ENCODE measurements around the gene CCDC93.

CCDC93 gene

DNA sequence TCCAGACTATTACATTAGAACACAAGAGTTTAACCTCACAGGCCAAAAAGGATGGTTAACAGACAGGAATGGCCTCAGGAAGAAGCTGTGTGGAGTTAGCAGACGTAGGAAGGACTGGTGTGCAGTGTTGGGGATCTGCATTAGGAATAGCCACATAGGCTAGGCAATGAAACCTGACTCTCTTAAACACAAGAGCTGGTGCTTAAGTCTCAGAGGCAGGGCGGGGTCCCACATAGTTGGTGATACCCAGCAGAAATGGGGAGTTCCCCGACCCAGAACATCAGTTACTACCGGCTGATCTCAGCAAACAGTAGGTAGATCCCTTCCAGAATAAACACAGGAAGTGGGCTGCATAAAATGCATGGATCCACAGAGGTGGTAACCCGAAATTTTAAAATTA, 64.1 kb downstream of the CCDC93 start:
- H3K27ac ChIP-seq, result no peak overlapping the region
- ChIA-PET POLR2A (ENCODE audit: low non-redundant PET) (no interaction called here), CTCF (interaction anchor here (0.6 to 0.9 kb wide), 2 partner anchors 54 to 1418 kb away, joined by 3 to 4 read pairs; no protein-coding TSS in a partner anchor)

GRCh38 chr2:117948615-117949014, 65.3 kb downstream of the CCDC93 start:
- CTCF ChIA-PET, result no interaction called here
- POLR2A ChIA-PET (ENCODE audit: low non-redundant PET), result no interaction called here

More for the DNA sequence above, 64.1 kb downstream of the CCDC93 start:
- TF ChIP-seq, protein P1, sequence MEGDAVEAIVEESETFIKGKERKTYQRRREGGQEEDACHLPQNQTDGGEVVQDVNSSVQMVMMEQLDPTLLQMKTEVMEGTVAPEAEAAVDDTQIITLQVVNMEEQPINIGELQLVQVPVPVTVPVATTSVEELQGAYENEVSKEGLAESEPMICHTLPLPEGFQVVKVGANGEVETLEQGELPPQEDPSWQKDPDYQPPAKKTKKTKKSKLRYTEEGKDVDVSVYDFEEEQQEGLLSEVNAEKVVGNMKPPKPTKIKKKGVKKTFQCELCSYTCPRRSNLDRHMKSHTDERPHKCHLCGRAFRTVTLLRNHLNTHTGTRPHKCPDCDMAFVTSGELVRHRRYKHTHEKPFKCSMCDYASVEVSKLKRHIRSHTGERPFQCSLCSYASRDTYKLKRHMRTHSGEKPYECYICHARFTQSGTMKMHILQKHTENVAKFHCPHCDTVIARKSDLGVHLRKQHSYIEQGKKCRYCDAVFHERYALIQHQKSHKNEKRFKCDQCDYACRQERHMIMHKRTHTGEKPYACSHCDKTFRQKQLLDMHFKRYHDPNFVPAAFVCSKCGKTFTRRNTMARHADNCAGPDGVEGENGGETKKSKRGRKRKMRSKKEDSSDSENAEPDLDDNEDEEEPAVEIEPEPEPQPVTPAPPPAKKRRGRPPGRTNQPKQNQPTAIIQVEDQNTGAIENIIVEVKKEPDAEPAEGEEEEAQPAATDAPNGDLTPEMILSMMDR (conservative IDR thresholded peaks at IDR 0.05; ENCODE audit: low read depth), result no peak
- DNase-seq (ENCODE audit: low spot score), result no peak

GRCh38 chr2:117945296-117945695, 68.6 kb downstream of the CCDC93 start:
- POLR2A ChIA-PET (ENCODE audit: low non-redundant PET), result no interaction called here
- TF ChIP-seq, protein P1 (conservative IDR thresholded peaks at IDR 0.05; ENCODE audit: low read depth), result no peak
- DNase-seq (ENCODE audit: low spot score), result no peak
- CTCF ChIA-PET, result no interaction called here
- no peak overlapping the region for H3K27ac ChIP-seq

More at GRCh38 chr2:117948615-117949014, 65.3 kb downstream of the CCDC93 start:
- no peak overlapping the region for H3K27ac ChIP-seq
- TF ChIP-seq, protein P1 (conservative IDR thresholded peaks at IDR 0.05; ENCODE audit: low read depth), result no peak
- DNase-seq (ENCODE audit: low spot score), result no peak

DNA sequence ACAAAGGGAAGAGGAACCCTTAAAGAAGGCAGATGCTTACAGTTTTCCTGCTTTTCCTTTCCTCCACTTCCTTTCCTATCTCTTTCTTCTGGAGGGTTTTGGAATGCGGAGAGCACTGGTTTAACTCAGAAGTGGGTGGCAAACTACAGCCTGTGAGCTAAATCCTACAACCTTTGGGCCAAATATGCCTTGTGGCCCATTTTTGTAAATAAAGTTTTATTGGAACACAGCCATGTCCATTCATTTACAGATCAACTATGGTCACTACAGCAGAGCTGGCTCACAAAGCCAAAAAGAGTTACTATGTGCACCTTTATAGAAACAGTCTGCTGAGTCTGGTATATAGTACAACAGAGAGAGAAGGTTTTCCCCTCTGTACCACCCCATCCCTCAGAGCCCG, 69.1 kb downstream of the CCDC93 start:
- ChIA-PET POLR2A (ENCODE audit: low non-redundant PET) (no interaction called here), CTCF (interaction anchor here (0.6 kb wide), 1 partner anchor 930 kb away, joined by 3 read pairs; no protein-coding TSS in a partner anchor)
- H3K27ac ChIP-seq, result no peak overlapping the region
- no peak for DNase-seq (ENCODE audit: low spot score)
- TF ChIP-seq, protein P1 (conservative IDR thresholded peaks at IDR 0.05; ENCODE audit: low read depth), result no peak

GRCh38 chr2:117943013-117943672, 70.7 kb downstream of the CCDC93 start:
- POLR2A ChIA-PET (ENCODE audit: low non-redundant PET), result no interaction called here
- CTCF ChIA-PET, result interaction anchor here (0.6 kb wide), 1 partner anchor 13 kb away, joined by 3 read pairs; no protein-coding TSS in a partner anchor
- H3K27ac ChIP-seq, result no peak overlapping the region
- no peak for DNase-seq (ENCODE audit: low spot score)
- TF ChIP-seq, protein P1 (conservative IDR thresholded peaks at IDR 0.05; ENCODE audit: low read depth), result no peak

GRCh38 chr2:117942551-117942950, 71.3 kb downstream of the CCDC93 start:
- no peak for DNase-seq (ENCODE audit: low spot score)
- TF ChIP-seq, protein P1 (conservative IDR thresholded peaks at IDR 0.05; ENCODE audit: low read depth), result no peak
- ChIA-PET POLR2A (ENCODE audit: low non-redundant PET) (no interaction called here), CTCF (interaction anchor here (0.6 kb wide), 1 partner anchor 13 kb away, joined by 3 read pairs; no protein-coding TSS in a partner anchor)
- no peak overlapping the region for H3K27ac ChIP-seq

Measured in RWPE1 (cell line).